Limb (tissue), 2 donors: ENCODE results near the gene PPP4R2.
"Not testable (repeated sequence)": the region's sequence is repeated elsewhere in the genome, so short reads cannot be mapped to it uniquely, and the experiment has no call there.

Source experiments
- DNase-seq, 2 donors: peaks; one replicate each; pipeline ENCODE4 v3.0.0-alpha.2; 2016; ENCODE audit errors: extremely low spot score in 2 of 2

The PPP4R2 gene

DNA sequence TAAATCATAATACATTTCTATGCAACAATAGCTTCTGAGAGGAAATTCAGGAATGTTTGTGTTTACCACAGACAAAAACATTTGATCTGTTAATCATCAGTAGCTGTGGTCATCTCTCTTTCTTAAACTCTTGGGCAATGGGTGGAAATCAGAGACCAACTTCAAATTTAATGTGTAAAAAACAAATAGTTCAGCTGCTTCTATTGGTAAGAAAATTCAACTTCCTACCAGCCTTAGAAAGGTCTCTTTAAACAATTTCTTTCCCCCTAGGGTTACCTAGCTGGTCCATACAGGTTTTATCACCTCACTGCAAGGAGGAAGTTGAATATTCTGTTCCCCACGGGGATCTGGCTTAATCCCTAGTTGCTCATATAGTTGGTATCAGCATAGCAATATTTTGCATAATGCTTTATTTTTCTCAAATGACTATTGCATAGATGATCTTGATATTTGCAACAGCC, 20.3 kb upstream of the PPP4R2 start:
- DNase-seq = no peak

- no peak for DNase-seq
These were observed 19.4 kb upstream of the PPP4R2 start for GRCh38 chr3:72977060-72977808.

- no peak for DNase-seq
These were observed 13.8 kb upstream of the PPP4R2 start for GRCh38 chr3:72982609-72983366.

- DNase-seq = no peak
These were observed 11.0 kb upstream of the PPP4R2 start for GRCh38 chr3:72985576-72985975.

DNA sequence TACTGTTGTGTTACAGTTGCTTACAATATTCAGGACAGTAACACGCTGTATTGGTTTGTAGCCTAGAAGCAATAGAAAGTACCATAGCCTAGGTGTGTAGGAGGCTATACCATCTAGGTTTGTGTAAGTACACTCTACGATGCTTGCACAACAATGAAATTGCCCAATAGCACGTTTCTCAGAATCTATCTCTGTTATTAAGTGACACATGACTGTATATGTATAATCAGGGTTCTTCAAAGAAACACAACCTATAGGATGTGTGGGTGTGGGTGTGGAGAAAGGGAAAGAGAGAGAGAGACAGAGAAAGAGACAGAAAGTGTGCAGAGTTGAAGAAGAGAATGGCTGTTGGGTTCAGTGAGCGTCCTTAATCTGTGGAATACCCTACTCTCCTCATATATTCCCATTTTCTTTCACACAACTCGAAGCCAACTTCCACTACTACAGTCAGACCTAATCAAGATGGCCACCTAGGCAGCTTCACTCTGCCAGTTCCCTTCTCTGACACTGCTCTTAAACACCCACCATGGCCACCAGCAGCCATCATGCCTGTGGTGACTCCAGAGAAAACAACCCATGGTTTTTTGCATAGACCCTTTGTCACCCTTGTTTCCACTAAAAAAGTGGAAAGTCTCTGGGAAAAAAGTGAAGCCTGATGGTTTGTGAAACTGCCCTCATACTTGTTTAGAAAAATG, 5.8 kb upstream of the PPP4R2 start:
- DNase-seq = no peak

GRCh38 chr3:72991522-72991921, 5.1 kb upstream of the PPP4R2 start:
- no peak for DNase-seq

GRCh38 chr3:72993391-72993790, 3.2 kb upstream of the PPP4R2 start:
- no peak for DNase-seq

- peak; percentile 19 to 36 for DNase-seq
These were observed 1.3 kb upstream of the PPP4R2 start for GRCh38 chr3:72995337-72995736.

- DNase-seq = no peak
These were observed 514 bp upstream of the PPP4R2 start for GRCh38 chr3:72996121-72996472.

DNA sequence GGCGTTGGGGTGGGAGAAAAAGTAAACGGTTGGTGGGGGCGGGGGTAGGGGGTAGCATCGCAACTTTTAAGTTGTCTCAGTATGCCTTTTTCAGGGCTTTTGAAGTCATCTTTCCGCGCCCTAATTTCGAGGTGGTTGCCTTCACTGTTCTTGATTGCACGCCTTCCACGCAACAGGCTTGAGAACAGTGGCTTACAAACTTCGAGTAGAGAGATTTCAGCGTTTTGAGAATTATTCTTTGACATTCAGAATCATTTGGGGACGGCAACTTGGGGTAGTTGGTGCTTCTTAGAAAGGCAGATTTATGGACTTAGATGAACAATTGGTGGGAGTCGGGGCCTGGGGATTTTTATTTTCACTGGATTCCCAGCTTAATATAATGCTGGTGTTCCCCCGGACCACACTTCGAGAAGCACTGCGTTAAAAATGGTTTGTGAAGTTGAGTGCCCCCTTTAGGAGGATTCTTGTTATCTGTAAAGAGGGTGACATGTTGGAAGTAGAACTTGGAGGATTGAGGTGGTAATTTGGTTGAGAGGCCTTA, 880 bp downstream of the PPP4R2 start:
- peak in 1 of 2 donors; percentile 64 for DNase-seq

DNA sequence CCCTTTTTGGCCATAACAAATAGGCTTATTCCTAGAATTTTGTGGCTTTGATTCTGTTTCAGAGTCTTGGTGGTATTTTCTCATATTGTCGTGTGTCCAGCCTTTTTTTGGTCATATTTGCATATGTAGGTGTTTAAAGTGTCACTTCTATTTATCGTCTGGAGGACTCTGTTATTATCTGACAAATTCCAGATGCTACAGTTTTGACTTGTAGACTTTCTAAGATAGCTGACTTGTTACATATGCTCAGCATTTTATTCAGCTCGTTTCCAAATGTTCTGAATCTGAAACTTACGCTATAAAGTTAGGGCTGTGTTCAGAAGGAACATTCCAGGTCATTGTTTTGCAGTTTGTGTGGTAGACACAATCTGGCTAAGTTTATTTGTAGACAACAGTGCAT, 1.9 kb downstream of the PPP4R2 start:
- DNase-seq = no peak

- no peak for DNase-seq
These were observed 3.3 kb downstream of the PPP4R2 start for GRCh38 chr3:72999951-73000350.

- not testable (repeated sequence) for DNase-seq
These were observed 6.4 kb downstream of the PPP4R2 start for GRCh38 chr3:73003050-73003449.

- no peak for DNase-seq
These were observed 7.7 kb downstream of the PPP4R2 start for GRCh38 chr3:73004316-73004715.

- DNase-seq = no peak
These were observed 11.5 kb downstream of the PPP4R2 start for GRCh38 chr3:73007992-73008712.

DNA sequence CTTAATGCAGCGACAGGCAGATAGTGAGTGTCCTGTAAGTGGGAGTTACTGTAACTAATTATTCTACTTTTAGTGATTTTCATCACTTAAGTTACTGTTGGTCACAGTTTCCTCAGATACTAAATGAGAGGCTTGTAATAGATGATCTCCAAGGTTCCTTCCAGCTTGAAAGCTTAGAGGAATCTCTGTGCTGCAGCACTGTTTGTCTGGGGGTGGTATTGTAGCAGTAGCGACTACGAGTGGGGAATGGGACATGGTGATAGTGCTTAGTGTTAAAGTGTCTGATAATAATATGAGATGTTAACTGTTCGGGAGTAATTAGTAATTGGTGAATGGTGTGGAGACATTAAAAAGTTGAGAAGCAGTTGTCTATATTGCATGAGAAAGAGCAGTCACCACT, 12.4 kb downstream of the PPP4R2 start:
- no peak for DNase-seq

GRCh38 chr3:73009750-73010149, 13.1 kb downstream of the PPP4R2 start:
- no peak for DNase-seq

DNA sequence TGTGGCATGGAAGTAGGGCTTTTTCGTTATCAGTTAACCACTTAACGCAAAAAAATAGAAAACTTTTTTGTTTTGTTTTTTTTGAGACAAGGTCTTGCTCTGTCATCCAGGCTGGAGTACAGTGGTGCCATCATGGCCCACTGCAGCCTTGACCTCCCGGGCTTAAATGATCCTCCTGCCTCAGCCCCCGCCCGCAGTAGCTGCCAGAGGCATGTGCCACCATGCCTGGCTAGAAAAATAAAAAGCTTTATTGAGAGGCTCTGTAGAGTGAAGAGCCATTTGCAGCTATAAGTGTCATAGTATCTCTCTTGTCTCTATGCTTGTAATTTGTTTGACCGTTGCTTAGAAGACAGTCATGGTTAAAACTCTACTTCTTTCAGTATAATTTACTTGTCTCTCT, 13.5 kb downstream of the PPP4R2 start:
- no peak for DNase-seq

GRCh38 chr3:73018298-73018697, 21.7 kb downstream of the PPP4R2 start:
- DNase-seq = no peak

DNA sequence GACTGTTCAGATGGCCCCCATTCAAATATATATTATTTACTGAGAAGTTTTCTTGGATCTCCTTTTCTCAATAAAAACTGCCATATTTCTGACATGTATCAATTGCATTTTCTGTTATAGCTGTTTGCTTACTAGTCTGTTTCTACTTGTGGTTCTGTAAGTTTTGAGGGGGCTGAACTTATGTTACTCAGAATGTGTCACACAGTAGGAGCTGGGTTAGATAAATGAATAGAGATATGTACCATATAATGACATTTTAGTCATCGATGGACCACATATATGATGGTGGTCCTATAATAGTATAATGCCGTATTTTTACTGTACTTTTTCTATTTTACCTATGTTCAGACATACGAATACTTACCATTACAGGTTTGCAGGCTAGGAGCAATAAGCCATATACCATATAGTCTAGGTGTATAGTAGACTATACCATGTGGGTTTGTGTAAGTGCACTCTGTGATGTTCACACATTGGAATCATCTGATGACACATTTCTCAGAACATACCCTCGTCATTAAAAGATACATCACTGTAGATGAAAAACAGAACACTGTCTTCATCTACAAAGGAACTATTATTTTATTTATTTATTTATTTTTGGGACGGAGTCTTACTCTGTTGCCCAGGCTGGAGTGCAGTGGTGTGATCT, 22.3 kb downstream of the PPP4R2 start:
- DNase-seq = no peak

GRCh38 chr3:73021301-73021835, 24.8 kb downstream of the PPP4R2 start:
- DNase-seq = no peak
